DMS153 treated with DMSO at 0.1 percent for 48 hours (cell line): Measurements from ENCODE around the gene TAF6.

Experiments used
- DNase-seq: peaks from one replicate; lab custom pipeline; 2025; ENCODE audit not compliant: unreplicated experiment; lab: John Stamatoyannopoulos, UW

Gene TAF6

GRCh38 chr7:100124301-100125230 is 5.4 kb upstream of the TAF6 start:
- no peak for DNase-seq

- DNase-seq, result no peak
Measured at GRCh38 chr7:100122568-100122967, 3.4 kb upstream of the TAF6 start.

GRCh38 chr7:100122067-100122466 is 2.9 kb upstream of the TAF6 start:
- DNase-seq, result peak; percentile 91

GRCh38 chr7:100120733-100121036 is 1.5 kb upstream of the TAF6 start:
- no peak for DNase-seq

GRCh38 chr7:100119970-100120732 is 993 bp upstream of the TAF6 start:
- DNase-seq, result peak; percentile 31

- no peak for DNase-seq
Measured at GRCh38 chr7:100118388-100119071, 628 bp downstream of the TAF6 start.

- DNase-seq, result no peak
Measured at GRCh38 chr7:100115026-100115425, 4.1 kb downstream of the TAF6 start.

GRCh38 chr7:100111914-100112313 is 7.2 kb downstream of the TAF6 start:
- DNase-seq, result no peak

GRCh38 chr7:100111156-100111555 is 8.0 kb downstream of the TAF6 start:
- DNase-seq, result no peak

- DNase-seq, result no peak
Measured at GRCh38 chr7:100109521-100110163, 9.5 kb downstream of the TAF6 start.

- no peak for DNase-seq
Measured at GRCh38 chr7:100107890-100108289, 11.3 kb downstream of the TAF6 start.

GRCh38 chr7:100107125-100107737 is 11.9 kb downstream of the TAF6 start:
- no peak for DNase-seq

- no peak for DNase-seq
Measured at GRCh38 chr7:100106633-100107032, 12.5 kb downstream of the TAF6 start.

- no peak for DNase-seq
Measured at GRCh38 chr7:100105534-100105933, 13.6 kb downstream of the TAF6 start.

- no peak for DNase-seq
Measured at GRCh38 chr7:100102950-100103840, 16.0 kb downstream of the TAF6 start.

GRCh38 chr7:100101016-100101862 is 17.9 kb downstream of the TAF6 start, which contains the start of the genes AP4M1 and MCM7:
Gene AP4M1 (plus strand): TSS chr7:100101643. CDS start chr7:100101715, 72 bp downstream.
Gene MCM7 (minus strand): TSS chr7:100101397. CDS start chr7:100101294, 103 bp downstream.
- DNase-seq, result peak; percentile 95

GRCh38 chr7:100100420-100101015 is 18.6 kb downstream of the TAF6 start:
- DNase-seq, result peak; percentile 79

- DNase-seq, result no peak
Measured at GRCh38 chr7:100099452-100099851, 19.7 kb downstream of the TAF6 start.
